Raji (cell line): ENCODE measurements around the gene MAPK4.

Experiments
- POLR2A ChIP-seq: IDR thresholded peaks from 2 replicates; pipeline ENCODE4 v1.6.1; 2011; ENCODE audit warnings: low read depth, low read length, control low read depth; ENCODE audit not compliant: insufficient read depth

The MAPK4 gene

GRCh38 chr18:50719471-50720324, 159.8 kb downstream of the MAPK4 start:
- TF ChIP-seq POLR2A, result no peak

DNA sequence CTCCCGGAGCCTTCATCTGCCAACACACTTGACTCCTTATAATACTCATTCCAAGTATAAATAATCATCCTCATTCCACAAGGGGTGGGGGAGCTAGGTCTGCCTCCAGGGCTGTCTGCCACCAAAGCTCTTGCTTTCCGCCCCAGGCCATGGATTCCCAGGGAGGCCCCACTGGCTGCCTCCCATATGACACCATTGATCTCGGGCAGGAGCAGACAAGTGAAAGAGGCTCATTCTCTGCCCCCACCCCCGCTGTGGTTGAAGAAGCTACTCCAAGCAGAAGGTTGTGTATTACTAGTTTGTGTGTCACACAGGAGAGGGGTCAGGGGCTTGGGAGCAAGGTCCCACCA, 160.4 kb downstream of the MAPK4 start:
- no peak for TF ChIP-seq POLR2A

DNA sequence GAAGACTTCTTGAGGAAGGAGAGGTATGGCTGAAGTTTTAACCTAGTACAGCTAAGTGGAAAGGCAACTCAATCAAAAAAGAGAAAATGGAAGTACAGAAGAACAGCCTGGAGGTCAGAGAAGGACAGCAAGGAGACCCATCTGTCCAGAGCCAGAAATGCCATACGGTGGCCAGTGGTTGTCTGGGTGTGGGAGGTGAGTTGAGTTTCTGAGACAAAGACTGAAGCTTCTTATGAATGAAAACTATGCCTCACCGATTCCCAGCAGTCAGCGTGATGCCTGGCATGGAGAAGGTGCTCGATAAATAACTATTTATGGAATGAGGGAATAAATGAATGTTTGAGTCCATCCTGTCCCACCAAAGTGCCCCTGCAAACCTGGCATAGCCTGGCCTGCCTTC, 161.1 kb downstream of the MAPK4 start:
- no peak for TF ChIP-seq POLR2A

DNA sequence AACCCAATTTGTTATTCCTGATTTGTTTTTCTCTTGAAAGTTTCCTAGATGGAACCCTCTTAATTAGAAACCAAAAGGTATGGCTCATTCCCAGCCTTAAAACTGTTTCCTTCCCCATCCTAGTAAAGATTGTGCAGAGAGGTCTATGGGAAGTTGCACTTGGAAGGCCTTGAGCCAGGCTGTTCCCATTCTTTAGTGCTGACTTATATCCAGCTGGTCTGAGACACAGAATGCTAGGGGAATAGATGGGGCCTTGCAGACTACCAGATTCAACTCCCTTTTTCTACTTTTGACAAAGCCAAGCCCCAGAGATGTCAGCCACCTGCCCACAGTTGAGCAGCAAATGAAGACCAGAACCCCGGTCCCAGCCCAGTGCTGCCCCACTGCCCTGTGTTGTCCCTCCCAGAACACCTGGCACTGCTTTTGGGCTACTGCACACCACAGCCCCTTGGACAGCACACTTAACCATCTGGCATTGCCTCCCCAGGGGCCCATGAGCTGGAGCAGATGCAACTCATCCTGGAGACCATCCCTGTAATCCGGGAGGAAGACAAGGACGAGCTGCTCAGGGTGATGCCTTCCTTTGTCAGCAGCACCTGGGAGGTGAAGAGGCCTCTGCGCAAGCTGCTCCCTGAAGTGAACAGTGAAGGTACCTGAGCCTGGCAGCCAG, 161.7 kb downstream of the MAPK4 start:
- no peak for TF ChIP-seq POLR2A

DNA sequence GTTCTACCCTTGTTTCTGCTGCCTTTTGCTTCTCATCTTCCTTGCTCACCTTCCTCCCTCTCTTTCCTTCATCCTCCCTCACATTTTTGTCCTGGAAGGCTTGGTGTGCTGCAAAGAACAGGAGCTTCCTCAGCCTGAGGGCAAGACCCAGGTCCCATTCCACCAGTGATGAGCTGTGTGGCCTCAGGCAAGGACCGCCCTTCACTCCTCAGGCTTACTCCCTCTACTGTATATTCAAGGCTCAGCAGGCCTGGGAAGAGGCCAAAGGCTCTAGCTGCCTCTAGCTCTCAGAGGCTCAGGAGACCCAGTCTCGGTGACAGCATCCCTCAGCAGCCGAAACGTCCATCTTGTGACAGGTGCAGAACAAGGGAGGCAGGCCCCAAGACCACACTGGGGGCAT, 162.4 kb downstream of the MAPK4 start:
- no peak for TF ChIP-seq POLR2A

GRCh38 chr18:50724751-50725151, 164.9 kb downstream of the MAPK4 start:
- TF ChIP-seq POLR2A, result no peak

GRCh38 chr18:50726960-50727589, 167.2 kb downstream of the MAPK4 start:
- no peak for TF ChIP-seq POLR2A

DNA sequence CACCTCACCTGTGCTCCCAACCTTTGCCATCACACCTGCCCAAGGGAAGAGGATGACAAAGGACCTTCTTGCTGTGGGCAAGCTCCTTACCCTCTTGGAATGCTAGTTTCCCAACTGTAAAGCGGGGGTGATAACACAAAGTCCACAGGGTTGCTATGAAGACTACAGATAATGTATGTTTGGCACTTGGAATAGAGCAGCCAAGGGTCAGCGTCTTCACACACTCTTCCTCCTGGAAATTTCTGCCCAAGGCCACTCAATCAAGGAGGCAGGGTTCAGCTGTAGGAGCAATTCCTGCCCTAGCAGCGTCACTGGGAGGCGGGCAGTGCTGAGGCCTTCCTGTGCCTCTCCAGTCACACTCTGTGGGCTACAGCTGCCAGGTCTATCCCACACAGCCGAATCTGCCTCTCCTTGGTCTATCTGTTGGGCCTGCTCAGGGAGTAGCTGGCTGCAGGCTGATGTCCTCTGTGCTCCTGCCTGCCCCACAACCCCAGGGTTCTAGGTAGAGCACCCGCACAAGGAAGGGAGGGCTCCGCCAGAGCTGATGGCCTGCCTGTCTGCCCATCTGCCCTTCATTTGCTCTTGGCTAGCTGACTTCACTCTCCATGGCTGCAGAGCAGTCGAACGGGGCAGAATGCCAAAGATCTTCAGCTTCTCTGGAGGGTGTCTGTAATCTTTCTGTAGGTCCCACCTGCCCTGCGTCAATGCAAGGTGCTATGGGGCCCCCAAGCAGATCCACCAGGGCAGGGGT, 168.0 kb downstream of the MAPK4 start:
- no peak for TF ChIP-seq POLR2A

DNA sequence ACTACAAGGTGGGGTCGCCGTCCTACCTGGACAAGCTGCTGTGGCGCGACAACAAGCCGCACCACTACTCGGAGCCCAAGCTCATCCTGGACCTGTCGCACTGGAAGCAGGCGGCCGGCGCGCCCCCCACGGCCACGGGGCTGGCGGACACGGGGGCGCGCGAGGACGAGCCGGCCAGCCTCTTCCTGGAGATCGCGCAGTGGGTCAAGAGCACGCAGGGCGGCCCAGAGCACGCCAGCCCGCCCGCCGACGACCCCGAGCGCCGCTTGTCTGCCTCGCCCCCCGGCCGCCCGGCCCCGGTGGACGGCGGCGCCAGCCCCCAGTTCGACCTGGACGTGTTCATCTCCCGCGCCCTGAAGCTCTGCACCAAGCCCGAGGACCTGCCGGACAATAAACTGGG, 169.5 kb downstream of the MAPK4 start:
- TF ChIP-seq POLR2A, result no peak

- no peak for TF ChIP-seq POLR2A
These were observed 170.1 kb downstream of the MAPK4 start for GRCh38 chr18:50729986-50730385.

- no peak for TF ChIP-seq POLR2A
These were observed 174.5 kb downstream of the MAPK4 start for GRCh38 chr18:50734342-50734741.

DNA sequence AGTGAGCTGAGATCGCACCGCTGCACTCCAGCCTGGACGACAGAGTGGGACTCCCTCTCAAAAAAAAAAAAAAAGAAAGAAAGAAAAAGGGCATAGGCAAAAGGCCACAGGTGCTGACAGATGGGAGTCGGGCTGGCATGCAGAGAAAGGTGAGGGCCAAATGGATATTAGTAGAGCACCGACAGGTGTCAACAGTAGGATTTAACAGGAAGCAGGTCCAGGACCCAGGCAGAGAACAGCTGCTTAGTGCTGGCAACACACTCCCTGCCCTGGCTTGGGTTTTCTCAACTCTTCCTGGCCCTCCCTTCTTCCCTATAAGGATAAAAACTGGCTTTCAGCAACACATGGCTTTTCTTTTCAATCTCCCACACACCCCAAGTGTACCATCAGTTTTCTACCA, 175.0 kb downstream of the MAPK4 start:
- TF ChIP-seq POLR2A, result no peak

DNA sequence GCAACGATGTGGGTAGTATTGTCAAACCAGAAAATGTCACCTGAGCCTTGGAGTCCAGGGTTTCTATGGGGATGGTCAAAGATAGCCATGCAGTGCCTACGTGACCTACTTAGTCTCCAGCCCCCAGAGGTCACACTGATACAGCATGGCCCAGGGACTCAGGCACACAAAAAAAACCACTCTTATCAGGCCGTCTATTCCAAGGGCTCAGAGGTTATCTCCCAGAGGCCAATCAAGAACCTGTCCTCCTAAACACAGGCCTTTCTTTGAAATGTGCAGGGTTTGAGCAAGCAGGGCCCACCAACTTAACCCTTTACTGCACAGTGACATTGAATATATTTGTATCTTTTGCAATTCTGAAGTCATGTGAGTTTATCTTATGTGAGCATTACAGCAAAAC, 177.2 kb downstream of the MAPK4 start:
- TF ChIP-seq POLR2A, result no peak

DNA sequence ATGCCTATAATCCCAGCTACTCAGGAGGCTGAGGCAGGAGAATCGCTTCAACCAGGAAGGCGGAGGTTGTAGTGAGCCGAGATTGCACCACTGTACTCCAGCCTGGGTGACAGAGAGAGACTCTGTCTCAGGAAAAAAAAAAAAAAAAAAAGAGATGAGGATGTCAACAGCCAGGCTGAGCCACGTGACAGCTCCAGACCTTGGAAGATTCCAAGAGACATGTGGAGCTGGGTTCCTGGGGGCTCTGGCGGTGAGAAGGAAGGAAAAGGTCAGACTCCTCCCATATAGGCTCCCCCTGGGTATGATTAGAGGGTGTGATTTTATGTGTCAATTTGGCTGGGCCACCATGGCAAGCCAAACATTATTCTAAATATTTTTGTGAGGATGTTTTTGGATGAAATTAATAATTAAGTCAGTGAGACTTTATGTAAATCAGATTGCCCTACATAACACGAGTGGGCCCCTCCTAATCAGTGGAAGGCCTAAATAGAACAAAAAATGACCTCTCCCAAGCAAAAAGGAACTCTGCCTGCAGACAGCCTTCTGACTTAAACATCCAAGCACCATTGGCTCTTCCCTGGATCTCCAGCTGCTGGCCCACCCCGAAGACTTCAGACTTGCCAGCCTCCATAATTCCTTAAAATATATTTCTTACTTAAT, 178.3 kb downstream of the MAPK4 start:
- no peak for TF ChIP-seq POLR2A

GRCh38 chr18:50742952-50743351, 183.1 kb downstream of the MAPK4 start:
- TF ChIP-seq POLR2A, result no peak
